H9 (cell line): ENCODE data around the gene ZP3. TPM values are rescaled to one million over a fixed set of nuclear protein-coding genes. Genes with fewer than 3 reads are reported as not detected.

Source experiments
- DNase-seq: peaks from one replicate; pipeline ENCODE4 v3.0.0-alpha.2; 2017
- H2AFZ ChIP-seq: one replicate; pipeline ENCODE4 v1.6.1; 2013; ENCODE audit warnings: mild to moderate bottlenecking, low read length, control low read depth, moderate library complexity
- H2AK5ac ChIP-seq: 2 replicates; pipeline ENCODE4 v1.6.1; 2013; ENCODE audit warnings: low read length, control low read depth, mixed read lengths; ENCODE audit not compliant: insufficient read length
- H2BK120ac ChIP-seq: one replicate; pipeline ENCODE4 v1.6.1; 2013; ENCODE audit warnings: low read depth, mild to moderate bottlenecking, low read length, control low read depth, inconsistent platforms; ENCODE audit not compliant: poor library complexity, severe bottlenecking
- H2BK12ac ChIP-seq: 2 replicates; pipeline ENCODE4 v1.6.1; 2013; ENCODE audit warnings: low read length, control low read depth, mixed read lengths, low read depth; ENCODE audit not compliant: insufficient read length
- H2BK15ac ChIP-seq: 2 replicates; pipeline ENCODE4 v1.6.1; 2013; ENCODE audit warnings: low read depth, low read length, control low read depth
- H2BK20ac ChIP-seq: one replicate; pipeline ENCODE4 v1.6.1; 2013; ENCODE audit warnings: low read depth, mild to moderate bottlenecking, low read length, control low read depth, inconsistent platforms; ENCODE audit not compliant: poor library complexity, severe bottlenecking
- H2BK5ac ChIP-seq: 2 replicates; pipeline ENCODE4 v1.6.1; 2013; ENCODE audit warnings: low read length, control low read depth, mixed read lengths; ENCODE audit not compliant: insufficient read length
- H3K14ac ChIP-seq: 2 replicates; pipeline ENCODE4 v1.6.1; 2013; ENCODE audit warnings: low read length, control low read depth; ENCODE audit not compliant: insufficient read depth
- H3K18ac ChIP-seq: 2 replicates; pipeline ENCODE4 v1.6.1; 2013; ENCODE audit warnings: low read depth, mild to moderate bottlenecking, mixed read lengths, low read length, control low read depth; ENCODE audit not compliant: insufficient read length
- H3K23ac ChIP-seq: 2 replicates; pipeline ENCODE4 v1.6.1; 2013; ENCODE audit warnings: low read length, control low read depth, mixed read lengths, low read depth; ENCODE audit not compliant: insufficient read length
- H3K23me2 ChIP-seq: 2 replicates; pipeline ENCODE4 v1.6.1; 2013; ENCODE audit warnings: low read depth, mild to moderate bottlenecking, mixed read lengths, low read length, control low read depth; ENCODE audit not compliant: insufficient read length, poor library complexity, severe bottlenecking
- H3K27ac ChIP-seq: 2 replicates; pipeline ENCODE4 v1.5.1; 2013; ENCODE audit warnings: low read length, control low read depth, mixed read lengths, low read depth; ENCODE audit not compliant: insufficient read length
- H3K27me3 ChIP-seq: 2 replicates; pipeline ENCODE4 v1.6.1; 2013; ENCODE audit warnings: low read length, control low read depth, inconsistent platforms; ENCODE audit not compliant: insufficient read depth
- H3K4ac ChIP-seq: 2 replicates; pipeline ENCODE4 v1.6.1; 2013; ENCODE audit warnings: low read depth, mild to moderate bottlenecking, control low read depth, inconsistent platforms, low read length, moderate library complexity
- H3K4me1 ChIP-seq: 2 replicates; pipeline ENCODE4 v1.6.1; 2013; ENCODE audit warnings: low read length, control low read depth, inconsistent platforms; ENCODE audit not compliant: insufficient read depth
- H3K4me2 ChIP-seq: 2 replicates; pipeline ENCODE4 v1.6.1; 2013; ENCODE audit warnings: low read length, control low read depth, mixed read lengths; ENCODE audit not compliant: insufficient read length, insufficient read depth
- H3K56ac ChIP-seq: 2 replicates; pipeline ENCODE4 v1.6.1; 2013; ENCODE audit warnings: low read depth, mild to moderate bottlenecking, mixed read lengths, low read length, control low read depth; ENCODE audit not compliant: insufficient read length
- H3K79me1 ChIP-seq: 2 replicates; pipeline ENCODE4 v1.6.1; 2013; ENCODE audit warnings: low read depth, mild to moderate bottlenecking, moderate library complexity, low read length, control low read depth, inconsistent platforms; ENCODE audit not compliant: insufficient read depth, poor library complexity, severe bottlenecking
- H3K79me2 ChIP-seq: 2 replicates; pipeline ENCODE4 v1.6.1; 2013; ENCODE audit warnings: low read length, control low read depth, inconsistent platforms; ENCODE audit not compliant: insufficient read depth
- H3K9ac ChIP-seq: 2 replicates; pipeline ENCODE4 v1.6.1; 2013; ENCODE audit warnings: low read length, control low read depth, mixed read lengths; ENCODE audit not compliant: insufficient read length; ENCODE audit errors: extremely low read depth
- H3K9me3 ChIP-seq: one replicate; pipeline ENCODE4 v1.6.1; 2013; ENCODE audit warnings: low read depth, low read length, inconsistent platforms; ENCODE audit not compliant: control insufficient read depth
- H3T11ph ChIP-seq: one replicate; pipeline ENCODE4 v1.6.1; 2013; ENCODE audit warnings: mild to moderate bottlenecking, low read length, control low read depth, inconsistent platforms
- H4K20me1 ChIP-seq: one replicate; pipeline ENCODE4 v1.6.1; 2013; ENCODE audit not compliant: control insufficient read depth, insufficient read length, insufficient read depth
- H4K5ac ChIP-seq: 2 replicates; pipeline ENCODE4 v1.6.1; 2013; ENCODE audit warnings: low read depth, mild to moderate bottlenecking, mixed read lengths, low read length, control low read depth; ENCODE audit not compliant: insufficient read length
- H4K8ac ChIP-seq: replicated peaks from 2 replicates; pipeline ENCODE4 v1.6.1; 2013; ENCODE audit warnings: low read length, control low read depth, mixed read lengths, low read depth; ENCODE audit not compliant: insufficient read length
- H4K91ac ChIP-seq: 2 replicates; pipeline ENCODE4 v1.6.1; 2013; ENCODE audit warnings: low read depth, mild to moderate bottlenecking, moderate library complexity, mixed read lengths, low read length, control low read depth; ENCODE audit not compliant: insufficient read length
- H3K27ac Mint-ChIP-seq, 3 experiments: 2 replicates in 2 of 3; 3 replicates in 1 of 3; pipeline ENCODE4 v1.8.0; 2020 to 2021; ENCODE audit warnings: mixed read lengths in 3 of 3, mild to moderate bottlenecking in 1 of 3, moderate library complexity in 1 of 3
- H3K27me3 Mint-ChIP-seq: 2 replicates; pipeline ENCODE4 v1.8.0; 2021; ENCODE audit warnings: low read depth, mild to moderate bottlenecking, moderate library complexity, mixed read lengths
- H3K36me3 Mint-ChIP-seq, 3 experiments: 2 replicates in 2 of 3; 3 replicates in 1 of 3; pipeline ENCODE4 v1.8.0; 2020 to 2021; ENCODE audit warnings: low read depth in 3 of 3, mixed read lengths in 3 of 3; ENCODE audit not compliant: insufficient read depth in 1 of 3
- H3K4me1 Mint-ChIP-seq, 2 experiments: 2 replicates each; pipeline ENCODE4 v1.8.0; 2020; ENCODE audit warnings: mixed read lengths in 2 of 2
- H3K4me3 Mint-ChIP-seq, 2 experiments: 2 replicates in 1 of 2; 3 replicates in 1 of 2; pipeline ENCODE4 v1.8.0; 2020 to 2021; ENCODE audit warnings: mild to moderate bottlenecking in 2 of 2, mixed read lengths in 2 of 2, moderate library complexity in 1 of 2
- H3K9me3 Mint-ChIP-seq, 2 experiments: 2 replicates in 1 of 2; 3 replicates in 1 of 2; pipeline ENCODE4 v1.8.0; 2020; ENCODE audit warnings: mild to moderate bottlenecking in 2 of 2, mixed read lengths in 2 of 2, moderate library complexity in 1 of 2
- CTCF ChIP-seq: fragments of 200-600 bp; sonication (generic); conservative IDR thresholded peaks from 3 replicates; pipeline ENCODE4 v1.8.0; 2021; ENCODE audit warnings: antibody characterized with exemption, mild to moderate bottlenecking
- WGBS: extraction: QIAGEN DNeasy Blood & Tissue Kit; methylation state at CpG from one replicate; pipeline ENCODE4 v1.1.7; 2013; ENCODE audit warnings: missing lambda C conversion rate, low lambda C conversion rate, mixed read lengths; ENCODE audit not compliant: insufficient read length; ENCODE audit errors: extremely low coverage; 5-methylcytosine and 5-hydroxymethylcytosine counted together
- total RNA-seq: library from RNA; stranded (reverse); gene quantifications from 2 replicates; pipeline ENCODE4 v1.2.1, GENCODE V29; 2021

Gene ZP3
- total RNA-seq, 1 experiment from 2014 or later = 1.3 TPM

DNA sequence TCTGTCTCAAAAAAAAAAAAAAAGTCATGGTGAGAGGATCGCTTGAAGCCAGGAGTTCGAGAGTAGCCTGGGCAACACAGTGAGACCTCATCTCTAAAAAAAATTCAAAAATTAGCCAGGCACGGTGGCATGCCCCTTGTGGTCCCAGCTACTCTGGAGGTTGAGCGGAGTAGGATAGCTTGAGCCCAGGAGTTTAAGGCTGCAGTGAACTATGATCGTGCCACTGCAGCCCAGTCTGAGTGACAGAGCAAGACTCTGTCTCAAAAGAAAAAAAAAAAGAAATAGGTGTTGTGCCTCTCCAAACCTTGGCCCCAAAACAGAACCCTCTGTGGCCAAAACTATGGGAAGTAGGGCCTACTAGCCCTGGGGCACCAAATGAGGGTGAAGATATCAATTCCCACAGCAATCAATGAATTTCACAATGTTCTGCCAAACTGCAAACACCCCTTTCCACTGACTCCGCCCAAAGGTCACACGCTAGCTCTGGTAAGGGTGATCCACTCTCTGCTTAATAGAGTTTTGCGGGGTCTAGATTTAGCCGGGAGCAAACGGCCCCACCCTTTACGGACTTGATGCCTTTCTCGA lies 32.1 kb upstream of the ZP3 start:
- Histone ChIP-seq H2BK5ac (no peak overlapping the region), H3K4ac (no peak overlapping the region), H3K79me2 (no peaks in the 10 kb centered on the region), H2BK15ac (no peak overlapping the region), H3K18ac (peak overlapping the region; percentile 6), H3K9me3 (no peaks in the 10 kb centered on the region), H3K56ac (no peak overlapping the region), H3K23me2 (peaks cover 6% of the 10 kb centered on the region), H3K23ac (no peak overlapping the region), H3T11ph (no peak overlapping the region), H3K27me3 (no peaks in the 10 kb centered on the region), H4K8ac (no peak overlapping the region), H2AFZ (no peak overlapping the region), H3K9ac (no peak overlapping the region), H3K14ac (peak overlapping the region; percentile 14; the same call in 1 of the 2 replicates), H2BK20ac (no peak overlapping the region), H4K20me1 (no peaks in the 10 kb centered on the region), H2BK12ac (no peak overlapping the region), H3K4me1 (no peaks in the 10 kb centered on the region), H3K27ac (no peak overlapping the region), H3K79me1 (no peaks in the 10 kb centered on the region), H3K4me2 (peak overlapping the region; percentile 45), H4K91ac (no peak overlapping the region), H4K5ac (no peak overlapping the region), H2BK120ac (no peak overlapping the region), H2AK5ac (no peak overlapping the region)
- peaks cover 33 to 43% of the 10 kb centered on the region in 2 experiments for H3K4me1 Mint-ChIP-seq
- no peak for DNase-seq
- peak overlapping the region in 1 of 3 experiments; percentile 83; a peak in 1 of 7 replicates for H3K27ac Mint-ChIP-seq
- H3K9me3 Mint-ChIP-seq = no peaks in the 10 kb centered on the region; a peak in 1 of 5 replicates
- H3K27me3 Mint-ChIP-seq = peaks cover 2% of the 10 kb centered on the region; the same call in 1 of the 2 replicates
- peak overlapping the region; percentile 58 to 76 for H3K4me3 Mint-ChIP-seq
- TF ChIP-seq CTCF = no peak
- no CpG with 5 or more reads among the region's 12 CpGs for WGBS
- peaks cover 2 to 4% (median 4%) of the 10 kb centered on the region in 3 experiments; a peak in 4 of 7 replicates for H3K36me3 Mint-ChIP-seq
